LNCaP clone FGC (cell line): ENCODE results near the gene HS3ST4.

ENCODE experiments used
- DNase-seq: peaks from one replicate; pipeline ENCODE4 v3.0.0-alpha.2; 2011; ENCODE audit warnings: low read depth
- H3K4me3 ChIP-seq: 2 replicates; pipeline ENCODE4 v1.5.1; 2011; ENCODE audit warnings: mild to moderate bottlenecking, low read depth, low read length, control low read depth
- CTCF ChIP-seq: IDR thresholded peaks from 2 replicates; pipeline ENCODE4 v1.5.1; 2012; ENCODE audit warnings: mild to moderate bottlenecking; ENCODE audit not compliant: control insufficient read depth, insufficient read depth; ENCODE audit errors: extremely low read depth

Gene HS3ST4

GRCh38 chr16:25895380-25895779, 203.6 kb downstream of the HS3ST4 start:
- H3K4me3 ChIP-seq, result no peak overlapping the region
- DNase-seq, result no peak
- no peak for TF ChIP-seq CTCF

DNA sequence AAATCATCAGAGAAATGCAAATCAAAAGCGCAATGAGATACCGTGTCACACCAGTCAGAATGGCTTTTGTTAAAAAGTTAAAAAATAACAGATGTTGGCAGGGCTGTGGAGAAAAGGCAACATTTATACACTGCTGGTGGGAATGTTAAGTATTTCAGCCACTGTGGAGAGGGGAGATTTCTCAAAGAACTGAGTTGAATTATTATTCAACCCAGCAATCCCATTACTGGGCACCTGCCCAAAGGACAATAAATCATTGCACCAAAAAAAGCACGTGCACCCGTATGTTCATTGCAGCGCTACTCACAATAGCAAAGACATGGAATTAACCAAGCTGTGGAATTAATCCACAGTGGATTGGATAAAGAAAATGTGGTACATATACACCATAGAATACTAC, 204.7 kb downstream of the HS3ST4 start:
- no peak for DNase-seq
- TF ChIP-seq CTCF, result no peak
- H3K4me3 ChIP-seq, result no peak overlapping the region

GRCh38 chr16:25897702-25898101, 205.9 kb downstream of the HS3ST4 start:
- no peak overlapping the region for H3K4me3 ChIP-seq
- no peak for TF ChIP-seq CTCF
- DNase-seq, result no peak

- DNase-seq, result no peak
- no peak for TF ChIP-seq CTCF
Measured at GRCh38 chr16:25905810-25906209, 214.1 kb downstream of the HS3ST4 start.

GRCh38 chr16:25910971-25911370, 219.2 kb downstream of the HS3ST4 start:
- H3K4me3 ChIP-seq, result no peak overlapping the region
- DNase-seq, result no peak
- TF ChIP-seq CTCF, result no peak

More at GRCh38 chr16:25905810-25906209, 214.1 kb downstream of the HS3ST4 start:
- H3K4me3 ChIP-seq, result no peak overlapping the region

DNA sequence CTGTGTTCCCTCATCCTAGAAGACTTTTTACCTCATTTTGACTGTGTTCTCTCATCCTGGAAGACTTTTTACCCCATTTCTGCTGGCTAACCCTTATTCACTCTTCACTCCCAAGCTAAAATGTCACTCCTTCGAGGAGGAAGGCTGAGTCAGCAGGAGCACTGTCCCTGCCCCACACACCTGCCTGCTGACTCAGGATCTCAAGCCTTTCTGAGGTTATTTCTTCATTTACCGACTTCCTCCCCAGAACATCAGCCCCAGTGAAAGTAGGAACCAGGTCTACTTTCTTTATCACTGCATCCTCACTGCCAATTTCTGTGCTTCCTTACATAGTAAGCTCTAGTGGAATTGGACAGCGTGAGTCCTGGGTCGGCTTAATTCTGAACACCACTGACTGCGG, 220.6 kb downstream of the HS3ST4 start:
- no peak overlapping the region for H3K4me3 ChIP-seq
- no peak for DNase-seq
- no peak for TF ChIP-seq CTCF

DNA sequence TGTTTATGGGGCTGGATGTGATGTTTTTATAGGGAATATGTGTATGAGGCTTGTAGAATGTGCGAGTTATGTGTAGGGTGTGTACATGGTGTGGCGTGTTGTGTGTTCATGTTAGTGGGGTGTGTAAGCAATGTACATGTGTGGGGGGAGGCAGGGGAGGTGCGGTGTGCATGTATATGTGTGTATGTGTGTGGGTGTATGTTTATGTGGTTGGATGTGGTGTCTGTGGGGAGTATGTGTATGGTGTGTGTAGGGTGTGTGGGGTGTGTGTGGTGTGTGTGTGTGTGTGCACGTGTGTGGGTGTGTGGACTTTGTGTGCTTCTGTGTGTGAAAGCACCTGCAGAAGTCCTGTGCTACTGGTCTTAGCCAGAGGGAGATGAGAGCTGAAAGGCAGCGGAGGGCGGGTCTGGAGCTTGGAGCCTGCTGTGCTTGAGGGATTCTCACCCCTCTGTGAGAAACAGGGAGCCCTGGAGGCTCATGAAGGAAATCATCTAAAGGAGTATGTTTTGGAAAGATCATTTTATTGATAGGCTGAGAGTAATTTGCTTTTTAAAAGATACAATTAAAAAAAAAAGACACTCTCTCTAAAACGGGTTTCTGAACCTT, 222.7 kb downstream of the HS3ST4 start:
- no peak for TF ChIP-seq CTCF
- H3K4me3 ChIP-seq, result no peak overlapping the region
- DNase-seq, result no peak
